ENCODE measurements around the gene PSMG4. TPM values are rescaled to one million over a fixed set of nuclear protein-coding genes. Genes with fewer than 3 reads are reported as not detected.

PSMG4 gene
- total RNA-seq, 1 donor: 19.9 TPM

GRCh38 chr6:3310703-3311102, 52.0 kb downstream of the PSMG4 start:
- DNase-seq (ENCODE audit: low read depth): no peak
- no peak for TF ChIP-seq CTCF (IDR thresholded peaks at IDR 0.05; ENCODE audit: insufficient read depth, low read depth, low read length)
- H3K4me3 ChIP-seq (ENCODE audit: low read depth, low read length): no peak overlapping the region

GRCh38 chr6:3311826-3312225, 53.1 kb downstream of the PSMG4 start:
- H3K4me3 ChIP-seq (ENCODE audit: low read depth, low read length): no peak overlapping the region
- no peak for TF ChIP-seq CTCF (IDR thresholded peaks at IDR 0.05; ENCODE audit: insufficient read depth, low read depth, low read length)
- no peak for DNase-seq (ENCODE audit: low read depth)

GRCh38 chr6:3312604-3313231, 54.0 kb downstream of the PSMG4 start:
- no peak for DNase-seq (ENCODE audit: low read depth)
- TF ChIP-seq CTCF (IDR thresholded peaks at IDR 0.05; ENCODE audit: insufficient read depth, low read depth, low read length): no peak
- H3K4me3 ChIP-seq (ENCODE audit: low read depth, low read length): no peak overlapping the region

- DNase-seq (ENCODE audit: low read depth): no peak
- TF ChIP-seq CTCF (IDR thresholded peaks at IDR 0.05; ENCODE audit: insufficient read depth, low read depth, low read length): no peak
- H3K4me3 ChIP-seq (ENCODE audit: low read depth, low read length): no peak overlapping the region
Observed at GRCh38 chr6:3314176-3314575, 55.4 kb downstream of the PSMG4 start.

- TF ChIP-seq CTCF (IDR thresholded peaks at IDR 0.05; ENCODE audit: insufficient read depth, low read depth, low read length): no peak
- DNase-seq (ENCODE audit: low read depth): no peak
- no peak overlapping the region for H3K4me3 ChIP-seq (ENCODE audit: low read depth, low read length)
Observed at GRCh38 chr6:3314621-3315467, 56.1 kb downstream of the PSMG4 start.

GRCh38 chr6:3315841-3316240, 57.1 kb downstream of the PSMG4 start:
- no peak for TF ChIP-seq CTCF (IDR thresholded peaks at IDR 0.05; ENCODE audit: insufficient read depth, low read depth, low read length)
- DNase-seq (ENCODE audit: low read depth): no peak

More at GRCh38 chr6:3315841-3316240, 57.1 kb downstream of the PSMG4 start:
- no peak overlapping the region for H3K4me3 ChIP-seq (ENCODE audit: low read depth, low read length)
